AG08396 (cell line): ENCODE measurements around the gene HPSE2.
"Not testable (repeated sequence)": the region's sequence is repeated elsewhere in the genome, so short reads cannot be mapped to it uniquely, and the experiment has no call there.

Experiments
- DNase-seq: peaks from one replicate; pipeline ENCODE4 v3.0.0; 2012; ENCODE audit warnings: low spot score, mixed read lengths

Gene HPSE2

GRCh38 chr10:99235658-99236626 is at the start of gene HPSE2:
HPSE2 (minus strand) TSS chr10:99235852.
- DNase-seq: no peak

- no peak for DNase-seq
Observed at GRCh38 chr10:99280472-99280871, 44.8 kb upstream of the HPSE2 start.

- DNase-seq: no peak
Observed at GRCh38 chr10:99279626-99280111, 44.0 kb upstream of the HPSE2 start.

GRCh38 chr10:99276848-99277486 is 41.3 kb upstream of the HPSE2 start:
- DNase-seq: no peak

GRCh38 chr10:99266383-99266782 is 30.7 kb upstream of the HPSE2 start:
- DNase-seq: no peak

GRCh38 chr10:99248824-99249223 is 13.2 kb upstream of the HPSE2 start:
- DNase-seq: no peak

GRCh38 chr10:99247893-99248292 is 12.2 kb upstream of the HPSE2 start:
- not testable (repeated sequence) for DNase-seq

GRCh38 chr10:99236627-99237309 is 1.1 kb upstream of the HPSE2 start:
- no peak for DNase-seq

- no peak for DNase-seq
Observed at GRCh38 chr10:99234791-99235657, 628 bp downstream of the HPSE2 start.

GRCh38 chr10:99234041-99234790 is 1.4 kb downstream of the HPSE2 start:
- DNase-seq: peak; percentile 61

- DNase-seq: no peak
Observed at GRCh38 chr10:99233689-99234037, 2.0 kb downstream of the HPSE2 start.

GRCh38 chr10:99233000-99233688 is 2.5 kb downstream of the HPSE2 start:
- no peak for DNase-seq

- DNase-seq: no peak
Observed at GRCh38 chr10:99232360-99232999, 3.2 kb downstream of the HPSE2 start.

- DNase-seq: no peak
Observed at GRCh38 chr10:99224766-99225165, 10.9 kb downstream of the HPSE2 start.

- no peak for DNase-seq
Observed at GRCh38 chr10:99207340-99207739, 28.3 kb downstream of the HPSE2 start.

GRCh38 chr10:99203310-99203709 is 32.3 kb downstream of the HPSE2 start:
- DNase-seq: no peak

GRCh38 chr10:99172950-99173349 is 62.7 kb downstream of the HPSE2 start:
- DNase-seq: no peak

- DNase-seq: peak; percentile 52
Observed at GRCh38 chr10:99172128-99172738, 63.4 kb downstream of the HPSE2 start.

- DNase-seq: no peak
Observed at GRCh38 chr10:99170116-99170675, 65.5 kb downstream of the HPSE2 start.
